ENCODE results near the gene PCA3. TPM values are rescaled to one million over a fixed set of nuclear protein-coding genes. Genes with fewer than 3 reads are reported as not detected.

PCA3 gene
- total RNA-seq, 4 donors from 2014 or later = 0.27 TPM; not detected in 3

- Histone ChIP-seq H3K4me1 (peaks cover 0 to 4% (median 0%) of the 10 kb centered on the region in 4 donors), H3K27me3 (peaks cover 4% of the 10 kb centered on the region), H3K27ac (no peak overlapping the region), H3K36me3 (no peaks in the 10 kb centered on the region), H3K4me3 (no peak overlapping the region), H3K9me3 (no peaks in the 10 kb centered on the region)
- in situ Hi-C loops (cut with MboI; ENCODE audit: low pct_ligation_motif_present in 1 of 4, low pct_unique_long_range_greater_than_20kb in 1 of 4, low sequenced_read_pairs in 3 of 4) = no loop called here
- DNase-seq = no peak
- intact Hi-C loops (cut with DNase I; ENCODE audit: low total_unique reads) = no loop called here
- TF ChIP-seq EP300 (IDR thresholded peaks at IDR 0.05; ENCODE audit: low read depth) = no peak
- TF ChIP-seq POLR2A (IDR thresholded peaks at IDR 0.05) = no peak
- TF ChIP-seq POLR2AphosphoS5 (IDR thresholded peaks at IDR 0.05) = no peak
- TF ChIP-seq CTCF (IDR thresholded peaks at IDR 0.05) = no peak
- 88% methylated on average over 6 of the region's 6 CpGs for WGBS, 2 donors (ENCODE audit: low coverage in 1 of 2)
Observed at GRCh38 chr9:76812591-76812990, 48.4 kb downstream of the PCA3 start.

- intact Hi-C loops (cut with DNase I; ENCODE audit: low total_unique reads) = loop anchor here (5.0 kb wide), 1 partner anchor 85 kb away; no protein-coding TSS in a partner anchor
Observed at GRCh38 chr9:76817489-76817888, 53.3 kb downstream of the PCA3 start.

GRCh38 chr9:76818271-76818670 is 54.0 kb downstream of the PCA3 start:
- Histone ChIP-seq H3K9me3 (no peaks in the 10 kb centered on the region), H3K36me3 (no peaks in the 10 kb centered on the region), H3K27me3 (no peaks in the 10 kb centered on the region), H3K4me1 (peaks cover 0 to 17% (median 3%) of the 10 kb centered on the region in 4 donors), H3K27ac (peak overlapping the region; percentile 70 to 84 (median 73)), H3K4me3 (no peak overlapping the region)
- DNase-seq = peak; percentile 69
- intact Hi-C loops (cut with DNase I; ENCODE audit: low total_unique reads) (loop anchor here (5.0 kb wide), 1 partner anchor 84 kb away; no protein-coding TSS in a partner anchor), in situ Hi-C loops (cut with MboI; ENCODE audit: low pct_ligation_motif_present in 1 of 4, low pct_unique_long_range_greater_than_20kb in 1 of 4, low sequenced_read_pairs in 3 of 4) (no loop called here)
- TF ChIP-seq EP300 (IDR thresholded peaks at IDR 0.05; ENCODE audit: low read depth) (peak; percentile 32), CTCF (IDR thresholded peaks at IDR 0.05) (no peak), POLR2A (IDR thresholded peaks at IDR 0.05) (no peak), POLR2AphosphoS5 (IDR thresholded peaks at IDR 0.05) (peak; percentile 53 to 64 (median 54))
- WGBS, 2 donors (ENCODE audit: low coverage in 1 of 2) = 36 to 50% methylated on average over 3 to 4 of the region's 4 CpGs

More at GRCh38 chr9:76817489-76817888, 53.3 kb downstream of the PCA3 start:
- DNase-seq = no peak
- H3K4me3 ChIP-seq = no peak overlapping the region
- in situ Hi-C loops (cut with MboI; ENCODE audit: low pct_ligation_motif_present in 1 of 4, low pct_unique_long_range_greater_than_20kb in 1 of 4, low sequenced_read_pairs in 3 of 4) = no loop called here
- H3K36me3 ChIP-seq = no peaks in the 10 kb centered on the region
- H3K4me1 ChIP-seq = peaks cover 0 to 17% (median 3%) of the 10 kb centered on the region in 4 donors
- 80 to 93% methylated on average over 1 of the region's 1 CpG for WGBS, 2 donors (ENCODE audit: low coverage in 1 of 2)
- peak overlapping the region; percentile 70 to 84 (median 73) for H3K27ac ChIP-seq
- no peaks in the 10 kb centered on the region for H3K27me3 ChIP-seq
- no peaks in the 10 kb centered on the region for H3K9me3 ChIP-seq
- no peak for TF ChIP-seq CTCF (IDR thresholded peaks at IDR 0.05)
- no peak for TF ChIP-seq POLR2A (IDR thresholded peaks at IDR 0.05)
- no peak for TF ChIP-seq POLR2AphosphoS5 (IDR thresholded peaks at IDR 0.05)

- Histone ChIP-seq H3K27ac (peak overlapping the region; percentile 70 to 84 (median 73)), H3K9me3 (no peaks in the 10 kb centered on the region), H3K27me3 (no peaks in the 10 kb centered on the region), H3K4me3 (no peak overlapping the region), H3K4me1 (peaks cover 0 to 17% (median 3%) of the 10 kb centered on the region in 4 donors), H3K36me3 (no peaks in the 10 kb centered on the region)
- intact Hi-C loops (cut with DNase I; ENCODE audit: low total_unique reads) = no loop called here
- no peak for TF ChIP-seq POLR2AphosphoS5 (IDR thresholded peaks at IDR 0.05)
- no peak for TF ChIP-seq CTCF (IDR thresholded peaks at IDR 0.05)
- TF ChIP-seq EP300 (IDR thresholded peaks at IDR 0.05; ENCODE audit: low read depth) = no peak
- TF ChIP-seq POLR2A (IDR thresholded peaks at IDR 0.05) = no peak
- in situ Hi-C loops (cut with MboI; ENCODE audit: low pct_ligation_motif_present in 1 of 4, low pct_unique_long_range_greater_than_20kb in 1 of 4, low sequenced_read_pairs in 3 of 4) = no loop called here
- no peak for DNase-seq
- WGBS, 2 donors (ENCODE audit: low coverage in 1 of 2) = 82 to 86% methylated on average over 6 of the region's 6 CpGs
Observed at GRCh38 chr9:76820431-76820830, 56.2 kb downstream of the PCA3 start.

All from transverse colon (tissue), 4 donors.